Fibroblast of the aortic adventitia (primary cell): Measurements from ENCODE around the gene YWHAE. TPM values are rescaled to one million over a fixed set of nuclear protein-coding genes. Genes with fewer than 3 reads are reported as not detected.
"Not testable (repeated sequence)": the region's sequence is repeated elsewhere in the genome, so short reads cannot be mapped to it uniquely, and the experiment has no call there.

Experiments
- DNase-seq: peaks from one replicate; pipeline ENCODE4 v3.0.0-alpha.2; 2010; ENCODE audit warnings: low read depth
- H3K4me3 ChIP-seq: 2 replicates; pipeline ENCODE4 v1.5.1; 2011; ENCODE audit warnings: low read depth, mild to moderate bottlenecking, control low read depth, low read length, moderate library complexity
- total RNA-seq: library from RNA; depleted of rRNA; stranded (reverse); fragments of >200 nt; gene quantifications from 2 replicates; pipeline ENCODE4 v1.2.3, GENCODE V29; 2012; ENCODE audit warnings: low replicate concordance
- TF ChIP-seq, protein P1 (sequence below): IDR thresholded peaks from 2 replicates; pipeline ENCODE4 v1.5.1; 2011; ENCODE audit warnings: mild to moderate bottlenecking, low read length, control low read depth, inconsistent platforms; ENCODE audit not compliant: insufficient read depth

YWHAE gene
- total RNA-seq, 1 donor, result 628 TPM

DNA sequence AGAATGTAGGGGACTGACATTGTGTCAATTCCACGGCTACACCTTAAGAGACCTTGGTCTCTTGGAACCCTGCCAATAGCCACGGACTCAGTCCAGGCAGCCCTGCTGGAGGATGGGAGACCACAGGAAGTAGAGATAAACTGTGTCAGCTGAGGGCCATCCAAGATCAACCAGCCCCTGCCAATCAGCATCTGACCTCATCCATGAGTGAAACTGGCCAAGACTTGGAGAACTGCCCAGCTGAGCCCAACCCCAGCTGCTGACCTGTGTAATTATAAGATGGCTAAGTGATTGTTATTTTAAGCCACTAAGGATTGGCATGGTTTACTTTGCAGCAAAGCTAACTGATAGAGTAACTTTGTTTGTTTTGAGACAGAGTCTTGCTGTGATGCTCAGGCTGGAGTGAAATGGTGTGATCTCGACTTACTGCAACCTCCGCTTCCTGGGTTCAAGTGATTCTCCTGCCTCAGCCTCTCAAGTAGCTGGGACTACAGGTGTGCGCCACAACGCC lies 13.3 kb upstream of the YWHAE start:
- DNase-seq, result peak; percentile 95
- TF ChIP-seq, protein P1, sequence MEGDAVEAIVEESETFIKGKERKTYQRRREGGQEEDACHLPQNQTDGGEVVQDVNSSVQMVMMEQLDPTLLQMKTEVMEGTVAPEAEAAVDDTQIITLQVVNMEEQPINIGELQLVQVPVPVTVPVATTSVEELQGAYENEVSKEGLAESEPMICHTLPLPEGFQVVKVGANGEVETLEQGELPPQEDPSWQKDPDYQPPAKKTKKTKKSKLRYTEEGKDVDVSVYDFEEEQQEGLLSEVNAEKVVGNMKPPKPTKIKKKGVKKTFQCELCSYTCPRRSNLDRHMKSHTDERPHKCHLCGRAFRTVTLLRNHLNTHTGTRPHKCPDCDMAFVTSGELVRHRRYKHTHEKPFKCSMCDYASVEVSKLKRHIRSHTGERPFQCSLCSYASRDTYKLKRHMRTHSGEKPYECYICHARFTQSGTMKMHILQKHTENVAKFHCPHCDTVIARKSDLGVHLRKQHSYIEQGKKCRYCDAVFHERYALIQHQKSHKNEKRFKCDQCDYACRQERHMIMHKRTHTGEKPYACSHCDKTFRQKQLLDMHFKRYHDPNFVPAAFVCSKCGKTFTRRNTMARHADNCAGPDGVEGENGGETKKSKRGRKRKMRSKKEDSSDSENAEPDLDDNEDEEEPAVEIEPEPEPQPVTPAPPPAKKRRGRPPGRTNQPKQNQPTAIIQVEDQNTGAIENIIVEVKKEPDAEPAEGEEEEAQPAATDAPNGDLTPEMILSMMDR, result no peak
- no peak overlapping the region for H3K4me3 ChIP-seq

DNA sequence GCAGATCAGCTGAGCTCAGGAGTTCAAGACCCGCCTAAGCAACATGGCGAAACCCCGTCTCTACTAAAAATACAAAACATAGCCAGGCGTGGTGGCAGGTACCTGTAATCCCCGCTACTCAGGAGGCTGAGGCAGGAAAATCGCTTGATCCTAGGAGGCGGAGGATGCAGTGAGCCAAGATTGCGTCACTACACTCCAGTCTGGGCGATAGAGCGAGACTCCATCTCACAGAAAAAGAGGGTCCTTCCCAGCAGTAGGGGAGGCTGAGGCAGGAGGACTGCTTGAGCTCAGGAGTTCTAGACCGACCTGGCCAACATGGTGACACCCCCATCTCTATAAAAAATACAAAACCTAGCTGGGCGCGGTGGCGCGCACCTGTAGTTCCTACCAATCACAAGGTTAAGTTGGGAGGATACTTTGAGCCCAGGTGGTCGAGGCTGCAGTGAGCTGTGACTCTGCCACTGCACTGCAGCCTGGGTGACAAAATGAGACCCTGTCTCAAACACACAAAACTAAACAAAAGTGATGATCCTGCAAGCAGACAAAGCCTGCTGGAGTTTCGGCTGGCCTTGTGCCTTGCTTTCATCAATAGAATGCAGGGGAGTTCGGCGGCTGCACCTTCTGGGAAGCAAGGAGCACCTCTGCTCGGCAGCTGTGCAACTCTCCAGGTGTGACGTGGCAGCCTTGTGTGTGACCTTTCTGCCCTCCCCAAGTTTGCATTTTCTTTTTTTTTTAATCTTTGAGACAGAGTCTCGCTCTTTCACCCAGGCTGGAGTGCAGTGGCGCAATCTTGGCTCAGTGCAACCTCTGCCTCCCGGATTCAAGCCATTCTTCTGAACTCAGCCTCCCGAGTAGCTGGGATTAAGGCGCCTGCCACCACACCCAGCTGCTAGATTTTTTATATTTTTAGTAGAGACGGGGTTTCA lies 12.4 kb upstream of the YWHAE start:
- TF ChIP-seq, protein P1, result no peak
- no peak overlapping the region for H3K4me3 ChIP-seq
- peak; percentile 69 for DNase-seq

DNA sequence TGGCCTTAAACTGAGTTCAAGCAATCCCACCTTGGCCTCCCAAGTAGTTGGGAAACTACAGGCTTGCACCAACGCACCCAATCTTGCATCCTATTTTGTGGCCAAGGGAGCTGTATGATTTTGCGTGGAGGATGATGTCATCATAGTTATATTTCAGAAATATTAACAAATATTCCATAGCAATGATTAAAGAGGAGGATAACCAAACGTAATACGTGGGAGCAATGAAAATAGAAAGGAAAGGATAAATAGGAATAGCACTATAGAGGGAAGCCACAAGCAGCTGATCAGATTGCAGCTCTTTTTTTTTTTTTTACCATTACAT lies 2.2 kb upstream of the YWHAE start:
- no peak overlapping the region for H3K4me3 ChIP-seq
- DNase-seq, result no peak
- TF ChIP-seq, protein P1, result no peak

DNA sequence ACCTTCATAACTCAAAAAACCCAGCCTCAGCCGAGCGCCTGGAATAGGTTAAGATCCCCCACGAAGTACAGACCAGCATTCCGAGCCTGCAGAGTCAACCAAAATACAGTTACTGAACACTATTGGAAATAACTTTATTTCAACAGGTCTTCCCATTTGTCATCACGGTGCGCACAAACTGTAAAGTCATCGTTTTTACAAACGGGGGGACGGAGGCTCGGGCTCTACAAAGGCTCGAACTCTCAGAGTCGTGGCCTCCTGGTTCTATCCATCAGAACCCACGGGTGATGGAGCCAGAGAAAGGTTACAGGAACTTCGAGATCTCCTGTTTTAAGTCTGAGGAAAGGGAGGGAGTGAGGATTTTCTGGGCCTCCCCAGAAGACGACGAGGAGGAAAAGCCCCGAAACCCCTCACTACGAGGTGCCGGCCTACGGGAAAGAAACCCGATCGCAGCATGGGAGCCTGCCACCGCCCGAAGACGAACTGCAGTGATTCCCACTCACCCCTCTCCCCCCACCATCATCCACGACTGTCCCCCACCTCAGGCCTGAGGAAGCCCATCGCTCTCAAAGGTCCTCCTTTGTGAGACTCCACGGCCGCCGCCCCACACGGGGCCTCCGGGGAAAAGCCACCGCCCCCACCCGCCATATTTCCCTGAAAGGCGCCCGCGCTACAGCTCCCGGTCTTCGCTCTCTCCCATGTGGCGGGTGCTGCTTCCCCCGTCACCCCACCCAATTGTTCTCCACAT lies 917 bp downstream of the YWHAE start:
- TF ChIP-seq, protein P1, result no peak
- peak overlapping the region; percentile 92 for H3K4me3 ChIP-seq
- peak; percentile 44 for DNase-seq

DNA sequence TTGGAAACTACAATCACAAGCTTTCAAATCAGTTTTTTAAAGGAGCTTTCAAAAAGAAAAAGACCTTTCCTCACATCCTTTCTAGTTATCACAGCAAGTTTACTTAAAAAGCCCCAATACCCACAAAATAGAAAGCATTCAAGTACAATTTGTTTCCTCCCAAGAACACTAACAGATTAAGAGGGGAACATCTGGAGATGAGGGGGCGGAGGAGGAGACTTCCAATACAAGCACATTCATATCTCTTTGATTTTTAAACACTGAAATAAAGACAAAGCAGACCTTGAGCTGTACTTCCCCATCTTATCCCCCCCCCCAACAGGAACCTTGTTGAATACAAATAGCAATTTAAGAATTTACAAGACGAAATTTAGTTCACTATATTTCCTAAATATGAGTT lies 2.0 kb downstream of the YWHAE start:
- peak overlapping the region; percentile 92 for H3K4me3 ChIP-seq
- DNase-seq, result peak; percentile 31
- TF ChIP-seq, protein P1, result no peak

DNA sequence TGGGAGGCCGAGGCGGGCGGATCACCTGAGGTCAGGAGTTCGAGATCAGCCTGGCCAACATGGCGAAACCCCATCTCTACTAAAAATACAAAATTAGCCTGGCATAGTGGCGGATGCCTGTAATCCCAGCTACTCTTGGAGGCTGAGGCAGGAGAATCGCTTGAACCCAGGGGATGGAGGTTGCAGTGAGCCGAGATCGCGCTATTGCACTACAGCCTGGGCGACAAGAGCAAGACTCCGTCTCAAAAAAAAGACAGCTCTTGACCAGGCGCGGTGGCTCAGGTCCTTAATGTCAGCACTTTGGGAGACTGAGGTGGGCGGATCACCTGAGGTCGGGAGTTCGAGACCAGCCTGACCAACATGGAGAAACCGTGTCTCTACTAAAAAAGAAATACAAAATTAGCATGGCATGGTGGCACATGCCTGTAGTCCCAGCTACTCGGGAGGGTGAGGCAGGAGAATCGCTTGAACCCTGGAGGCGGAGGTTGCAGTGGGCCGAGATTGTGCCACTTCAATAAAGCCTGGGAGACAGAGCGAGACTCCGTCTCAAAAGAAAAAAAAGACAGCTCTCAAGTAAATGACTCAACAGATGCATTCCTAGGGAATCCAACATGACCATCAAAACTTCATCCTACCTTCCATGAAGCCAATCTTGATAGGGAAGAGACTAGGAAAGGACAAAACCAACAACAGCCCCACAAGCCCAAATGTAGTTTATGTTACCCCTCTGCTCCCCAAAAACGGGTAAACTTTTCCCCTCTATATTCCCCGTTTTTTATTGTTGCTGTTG lies 4.0 kb downstream of the YWHAE start:
- not testable (repeated sequence) for DNase-seq, H3K4me3 ChIP-seq
